B cell (primary cell): ENCODE results near the gene TRIM2. TPM values are rescaled to one million over a fixed set of nuclear protein-coding genes. Genes with fewer than 3 reads are reported as not detected.

Experiments used
- ATAC-seq: fragments of 200-7000 bp; cut with Tn5 transposase; one replicate; pipeline ENCODE4 v1.10.0; 2021; ENCODE audit warnings: low read depth, mild to moderate bottlenecking, moderate number of reproducible peaks, moderate library complexity
- CTCF ChIA-PET: fragments of 350-600 bp; sonication (Branson Sonifier 250); formaldehyde crosslinking; loops from one replicate; lab custom pipeline; 2021; ENCODE audit warnings: antibody characterized with exemption, inconsistent platforms; lab: Charles Lee
- POLR2A ChIA-PET: fragments of 350-600 bp; sonication (Branson Sonifier 250); formaldehyde crosslinking; loops from one replicate; lab custom pipeline; 2021; ENCODE audit warnings: antibody characterized with exemption; lab: Charles Lee
- DNase-seq: peaks from one replicate; pipeline ENCODE4 v3.0.0; 2013
- H2AFZ ChIP-seq: 2 replicates; pipeline ENCODE4 v1.6.1; 2012; ENCODE audit warnings: mild to moderate bottlenecking, low read depth, low read length; ENCODE audit not compliant: insufficient read depth, poor library complexity, severe bottlenecking
- H3K27ac ChIP-seq, 2 donors: 1 replicate in 1 of 2; 2 replicates in 1 of 2; pipeline ENCODE4 v1.5.1; 2012 to 2013; ENCODE audit warnings: low read length in 2 of 2, mild to moderate bottlenecking in 2 of 2, moderate library complexity in 1 of 2
- H3K27me3 ChIP-seq, 4 experiments: fragments of 200-600 bp in 1 of 4; sonication (generic) in 1 of 4; replicated peaks in 1 of 4; 1 replicate in 2 of 4; 2 replicates in 2 of 4; pipeline versions ENCODE4 v1.6.1 to v1.7.0; 2013 to 2016; ENCODE audit warnings: low read length in 3 of 4, mild to moderate bottlenecking in 2 of 4, mixed read lengths in 1 of 4, moderate library complexity in 1 of 4; ENCODE audit not compliant: insufficient read depth in 4 of 4, control insufficient read depth in 3 of 4; ENCODE audit errors: control extremely low read depth in 1 of 4
- H3K36me3 ChIP-seq, 2 experiments: replicated peaks in 1 of 2; 1 replicate in 1 of 2; 2 replicates in 1 of 2; pipeline versions ENCODE4 v1.6.1 to v1.7.1; 2013; ENCODE audit warnings: low read length in 1 of 2; ENCODE audit not compliant: insufficient read depth in 2 of 2, control insufficient read depth in 1 of 2; ENCODE audit errors: control extremely low read depth in 1 of 2, extremely low read depth in 1 of 2
- H3K4me1 ChIP-seq, 2 donors: fragments of 200-600 bp in 1 of 2; sonication (generic) in 1 of 2; 1 replicate in 1 of 2; 2 replicates in 1 of 2; pipeline versions ENCODE4 v1.5.1 to v1.6.1; 2013 to 2017; ENCODE audit warnings: low read length in 2 of 2; ENCODE audit not compliant: control insufficient read depth in 2 of 2, insufficient read depth in 2 of 2
- H3K4me2 ChIP-seq: replicated peaks from 2 replicates; pipeline ENCODE3; 2012; ENCODE audit warnings: mild to moderate bottlenecking, low read depth, low read length; ENCODE audit not compliant: poor library complexity, severe bottlenecking
- H3K4me3 ChIP-seq, 5 experiments: fragments of 200-600 bp in 1 of 5; sonication (generic) in 1 of 5; 1 replicate in 3 of 5; 2 replicates in 2 of 5; pipeline versions ENCODE4 v1.5.1 to v1.7.0; 2011 to 2016; ENCODE audit warnings: low read length in 4 of 5, mild to moderate bottlenecking in 4 of 5, low read depth in 2 of 5, control low read depth in 1 of 5, moderate library complexity in 1 of 5; ENCODE audit not compliant: insufficient read depth in 1 of 5; ENCODE audit errors: control extremely low read depth in 1 of 5, extremely low read depth in 1 of 5
- H3K79me2 ChIP-seq: fragments of 200-600 bp; sonication (generic); one replicate; pipeline ENCODE4 v1.6.0; 2016; ENCODE audit warnings: low read length; ENCODE audit not compliant: control insufficient read depth, insufficient read depth
- H3K9ac ChIP-seq: fragments of 200-600 bp; sonication (generic); 2 replicates; pipeline ENCODE4 v1.6.1; 2017; ENCODE audit warnings: mild to moderate bottlenecking, low read length, moderate library complexity
- H3K9me3 ChIP-seq, 3 donors: one replicate each; pipeline versions ENCODE4 v1.6.1 to v1.7.1; 2013; ENCODE audit warnings: low read length in 2 of 3; ENCODE audit not compliant: control insufficient read depth in 2 of 3, insufficient read depth in 1 of 3; ENCODE audit errors: control extremely low read depth in 1 of 3
- H4K20me1 ChIP-seq: 2 replicates; pipeline ENCODE4 v1.6.0; 2012; ENCODE audit warnings: mild to moderate bottlenecking, low read length; ENCODE audit not compliant: insufficient read depth, control insufficient read depth, poor library complexity, severe bottlenecking
- H3K27ac Mint-ChIP-seq: one replicate; pipeline ENCODE4 v1.8.0; 2021; ENCODE audit warnings: mixed read lengths
- H3K27me3 Mint-ChIP-seq: one replicate; pipeline ENCODE4 v1.8.0; 2021; ENCODE audit warnings: mixed read lengths
- H3K4me1 Mint-ChIP-seq: one replicate; pipeline ENCODE4 v1.8.0; 2021; ENCODE audit warnings: mixed read lengths
- H3K4me3 Mint-ChIP-seq: one replicate; pipeline ENCODE4 v1.8.0; 2021; ENCODE audit warnings: mixed read lengths
- H3K9me3 Mint-ChIP-seq: one replicate; pipeline ENCODE4 v1.8.0; 2022; ENCODE audit warnings: mixed read lengths; ENCODE audit not compliant: insufficient read depth
- CTCF ChIP-seq: fragments of 200-600 bp; IDR thresholded peaks from one replicate; pipeline ENCODE4 v1.8.0; 2022; ENCODE audit warnings: antibody characterized with exemption, mild to moderate bottlenecking
- EZH2 ChIP-seq: IDR thresholded peaks from 2 replicates; pipeline ENCODE4 v1.6.1; 2012; ENCODE audit warnings: borderline replicate concordance, low read depth, mild to moderate bottlenecking, moderate library complexity, low read length; ENCODE audit not compliant: insufficient read depth, poor library complexity, severe bottlenecking
- WGBS: methylation state at CpG from one replicate; pipeline ENCODE4 v1.1.5; 2013; ENCODE audit warnings: missing lambda C conversion rate; ENCODE audit not compliant: insufficient coverage; 5-methylcytosine and 5-hydroxymethylcytosine counted together
- intact Hi-C: fragments of 100-400 bp; cut with micrococcal nuclease; formaldehyde crosslinking; loops from one replicate; pipeline ENCODE4 v1.10.0; 2022
- polyA plus RNA-seq: library from polyadenylated mRNA; depleted of rRNA; stranded (reverse); fragments of >200 nt; gene quantifications from 2 replicates; pipeline ENCODE4 v1.2.3, GENCODE V29; 2012
- total RNA-seq, 2 donors: library from RNA; stranded (reverse); fragments of 120-200 nt in 1 of 2; gene quantifications; 1 replicate in 1 of 2; 2 replicates in 1 of 2; pipeline versions ENCODE4 v1.2.3 to v1.2.4, GENCODE V29; 2013 to 2022

The TRIM2 gene
- total and polyA plus RNA-seq, 2 donors (not counting 1 experiment from before 2014, with no cell fraction given): 1.2 to 6.4 TPM

GRCh38 chr4:153210727-153211126 is 6.5 kb downstream of the TRIM2 start:
- Histone ChIP-seq H3K9me3 (peaks cover 0 to 8% (median 3%) of the 10 kb centered on the region in 3 donors), H3K27ac (no peak overlapping the region), H3K4me2 (no peak overlapping the region), H3K27me3 (peaks cover 0 to 16% (median 3%) of the 10 kb centered on the region in 4 experiments), H3K4me3 (no peak overlapping the region), H3K4me1 (no peaks in the 10 kb centered on the region), H3K36me3 (no peaks in the 10 kb centered on the region), H3K79me2 (no peaks in the 10 kb centered on the region), H4K20me1 (no peaks in the 10 kb centered on the region), H3K9ac (no peak overlapping the region), H2AFZ (no peak overlapping the region)
- ChIA-PET CTCF (no interaction called here), POLR2A (no interaction called here)
- WGBS: no CpG with 5 or more reads among the region's 1 CpG
- Mint-ChIP-seq H3K9me3 (peaks cover 7% of the 10 kb centered on the region), H3K4me1 (no peaks in the 10 kb centered on the region), H3K27ac (no peak overlapping the region), H3K4me3 (no peak overlapping the region), H3K27me3 (peaks cover 36% of the 10 kb centered on the region)
- ATAC-seq (no peak), DNase-seq (no peak)
- TF ChIP-seq EZH2: no peak
- intact Hi-C loops: no loop called here

DNA sequence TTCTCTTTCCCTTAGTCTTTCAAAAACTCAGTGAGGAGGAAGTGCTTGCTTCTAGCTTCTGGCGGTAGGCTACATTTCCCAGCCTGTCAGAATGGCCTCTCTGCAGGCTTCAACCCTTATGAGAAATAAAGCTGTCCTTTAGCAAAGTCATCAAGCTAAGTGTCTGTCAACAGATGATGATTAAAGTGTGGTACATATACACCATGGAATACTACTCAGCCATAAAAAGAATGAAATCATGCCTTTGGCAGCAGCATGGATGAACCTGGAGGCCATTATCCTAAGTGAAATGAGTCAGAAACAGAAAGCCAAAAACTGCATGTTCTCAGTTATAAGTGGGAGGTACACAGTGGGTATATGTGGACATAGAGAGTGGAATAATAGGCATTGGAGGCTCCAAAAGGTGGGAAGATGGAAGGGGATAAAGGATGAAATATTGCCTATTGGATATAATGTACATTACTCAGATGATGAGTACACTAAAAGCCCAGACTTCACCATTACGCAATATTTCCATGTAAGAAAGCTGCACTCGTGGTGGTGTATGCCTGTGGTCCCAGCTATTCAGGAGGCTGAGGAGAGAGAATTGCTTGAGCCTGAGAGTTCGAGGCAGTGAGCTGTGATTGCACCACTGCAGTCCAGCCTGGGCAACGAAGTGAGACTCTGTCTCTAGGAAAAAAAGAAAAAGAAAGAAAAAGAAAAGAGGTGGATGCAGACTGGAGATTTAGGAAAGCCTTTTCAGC is 7.9 kb downstream of the TRIM2 start:
- no peak overlapping the region for H3K4me3 Mint-ChIP-seq
- intact Hi-C loops: no loop called here
- H3K27me3 ChIP-seq: peaks cover 0 to 11% (median 3%) of the 10 kb centered on the region in 4 experiments

More for the DNA sequence above, 7.9 kb downstream of the TRIM2 start:
- Histone ChIP-seq H3K4me1 (peaks cover 1 to 2% of the 10 kb centered on the region in 2 donors), H2AFZ (no peak overlapping the region), H3K79me2 (no peaks in the 10 kb centered on the region), H3K4me3 (no peak overlapping the region), H3K9ac (no peak overlapping the region), H3K27ac (no peak overlapping the region), H3K9me3 (peaks cover 0 to 8% (median 3%) of the 10 kb centered on the region in 3 donors), H4K20me1 (no peaks in the 10 kb centered on the region), H3K4me2 (no peak overlapping the region), H3K36me3 (no peaks in the 10 kb centered on the region)
- no peak for ATAC-seq
- Mint-ChIP-seq H3K27me3 (peaks cover 31% of the 10 kb centered on the region), H3K27ac (no peak overlapping the region), H3K9me3 (peaks cover 7% of the 10 kb centered on the region), H3K4me1 (peaks cover 2% of the 10 kb centered on the region)
- POLR2A ChIA-PET: no interaction called here
- no peak for TF ChIP-seq EZH2
- no peak for TF ChIP-seq CTCF
- 55% methylated on average over 3 of the region's 5 CpGs for WGBS
- DNase-seq: no peak
- CTCF ChIA-PET: no interaction called here
